ENCODE data around the gene BBOX1.
"Not testable (repeated sequence)": the region's sequence is repeated elsewhere in the genome, so short reads cannot be mapped to it uniquely, and the experiment has no call there.

BBOX1 gene, protein sequence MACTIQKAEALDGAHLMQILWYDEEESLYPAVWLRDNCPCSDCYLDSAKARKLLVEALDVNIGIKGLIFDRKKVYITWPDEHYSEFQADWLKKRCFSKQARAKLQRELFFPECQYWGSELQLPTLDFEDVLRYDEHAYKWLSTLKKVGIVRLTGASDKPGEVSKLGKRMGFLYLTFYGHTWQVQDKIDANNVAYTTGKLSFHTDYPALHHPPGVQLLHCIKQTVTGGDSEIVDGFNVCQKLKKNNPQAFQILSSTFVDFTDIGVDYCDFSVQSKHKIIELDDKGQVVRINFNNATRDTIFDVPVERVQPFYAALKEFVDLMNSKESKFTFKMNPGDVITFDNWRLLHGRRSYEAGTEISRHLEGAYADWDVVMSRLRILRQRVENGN

DNA sequence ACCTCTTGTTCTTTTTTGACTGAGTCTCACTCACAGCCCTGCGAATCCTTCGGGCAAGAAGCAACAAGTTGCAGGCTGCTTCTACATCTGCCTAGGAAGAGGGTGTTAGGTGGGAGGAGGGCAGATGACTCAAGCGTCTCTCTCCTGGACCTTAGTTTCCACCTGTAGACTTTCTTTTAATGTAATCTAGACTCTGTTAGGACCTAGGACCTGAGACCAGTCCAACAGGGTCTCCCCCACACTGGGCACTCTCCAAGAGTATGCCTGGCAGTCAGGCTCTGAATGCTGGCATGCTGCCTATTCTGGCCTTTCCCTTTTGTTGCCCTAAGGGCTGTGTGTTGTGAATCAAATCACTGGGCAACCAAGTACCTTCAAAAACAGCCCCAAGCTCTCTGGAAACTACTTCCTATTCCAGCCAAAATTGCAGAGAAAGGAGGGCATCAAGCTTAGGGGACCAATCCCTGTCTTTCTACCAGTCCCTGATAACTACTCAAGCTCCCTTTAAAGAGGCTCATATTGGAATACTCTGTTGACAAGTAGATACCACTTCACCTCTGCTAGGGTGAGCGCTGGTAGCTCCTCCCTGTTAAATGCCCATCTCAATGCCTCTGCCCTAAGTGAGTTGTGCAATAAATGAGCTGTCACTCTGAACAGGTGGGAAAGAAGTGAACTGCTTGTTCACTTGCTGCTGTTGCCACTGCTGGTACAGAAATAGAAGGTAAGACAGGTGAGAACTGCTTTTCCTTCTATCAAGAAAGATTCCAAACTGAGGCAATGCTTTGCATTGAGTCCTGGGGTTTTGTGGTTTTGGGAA, at the start of gene BBOX1:
Gene BBOX1 (plus strand): TSS at position 514 of the 814 bp plus-strand sequence. CDS start 14,616 bp downstream, outside the sequence.
- FAIRE-seq = no peak

DNA sequence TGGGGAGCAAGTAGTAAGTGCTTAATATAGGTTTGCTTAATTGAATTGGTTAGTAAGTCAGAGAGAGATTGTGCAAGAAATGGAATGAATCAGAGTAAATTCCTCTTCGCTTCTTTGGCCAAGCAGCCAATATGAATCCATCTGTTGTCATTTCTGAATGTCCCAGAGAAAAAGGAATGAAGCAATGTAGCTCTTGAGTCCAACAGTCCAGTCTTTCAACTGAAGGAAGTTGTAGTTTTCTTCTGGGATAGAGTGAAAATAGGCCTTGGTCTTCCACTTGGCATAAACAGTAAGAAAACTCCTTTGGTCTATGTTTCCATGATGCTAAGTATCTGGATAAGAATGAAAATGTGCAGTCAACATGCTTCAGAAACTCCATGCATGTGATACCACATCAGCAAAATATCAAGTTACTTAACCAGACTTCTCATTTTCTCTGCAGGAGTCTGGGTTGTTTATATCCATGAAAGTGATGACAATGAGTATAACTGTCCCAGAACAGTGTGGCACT, 48.5 kb upstream of the BBOX1 start:
- FAIRE-seq = no peak

DNA sequence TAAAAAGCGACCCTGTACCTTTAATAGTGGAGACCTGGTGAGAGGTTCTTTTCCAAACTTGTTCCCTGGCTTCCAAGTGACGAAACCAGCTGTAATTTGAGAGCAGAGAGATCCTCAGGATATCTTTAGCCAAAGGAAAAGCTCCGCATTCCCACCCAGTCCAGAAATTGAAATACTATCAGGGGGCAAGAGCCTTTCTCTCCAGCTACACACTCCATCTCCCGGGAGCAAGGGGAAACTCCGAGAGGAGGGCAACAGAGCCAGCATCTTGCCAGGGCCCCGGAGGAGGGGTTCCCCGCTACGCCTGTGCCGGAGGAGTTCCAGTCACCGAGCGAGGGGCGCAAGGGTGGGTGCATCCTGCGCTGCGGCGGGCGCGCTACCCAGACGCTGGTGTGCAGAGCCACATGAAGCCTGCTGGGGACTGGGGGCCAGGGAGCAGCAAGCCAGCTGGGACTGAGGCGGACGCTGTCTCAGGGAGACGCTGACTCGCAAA, 46.6 kb upstream of the BBOX1 start, which contains the start of gene FIBIN:
Gene FIBIN (plus strand): TSS at position 148 of the 493 bp plus-strand sequence. CDS start 415 bp downstream, outside the sequence.
- FAIRE-seq = no peak

DNA sequence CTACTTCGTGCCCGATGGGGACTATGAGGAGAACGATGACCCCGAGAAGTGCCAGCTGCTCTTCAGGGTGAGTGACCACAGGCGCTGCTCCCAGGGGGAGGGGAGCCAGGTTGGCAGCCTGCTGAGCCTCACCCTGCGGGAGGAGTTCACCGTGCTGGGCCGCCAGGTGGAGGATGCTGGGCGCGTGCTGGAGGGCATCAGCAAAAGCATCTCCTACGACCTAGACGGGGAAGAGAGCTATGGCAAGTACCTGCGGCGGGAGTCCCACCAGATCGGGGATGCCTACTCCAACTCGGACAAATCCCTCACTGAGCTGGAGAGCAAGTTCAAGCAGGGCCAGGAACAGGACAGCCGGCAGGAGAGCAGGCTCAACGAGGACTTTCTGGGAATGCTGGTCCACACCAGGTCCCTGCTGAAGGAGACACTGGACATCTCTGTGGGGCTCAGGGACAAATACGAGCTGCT, 46.0 kb upstream of the BBOX1 start:
- no peak for FAIRE-seq

DNA sequence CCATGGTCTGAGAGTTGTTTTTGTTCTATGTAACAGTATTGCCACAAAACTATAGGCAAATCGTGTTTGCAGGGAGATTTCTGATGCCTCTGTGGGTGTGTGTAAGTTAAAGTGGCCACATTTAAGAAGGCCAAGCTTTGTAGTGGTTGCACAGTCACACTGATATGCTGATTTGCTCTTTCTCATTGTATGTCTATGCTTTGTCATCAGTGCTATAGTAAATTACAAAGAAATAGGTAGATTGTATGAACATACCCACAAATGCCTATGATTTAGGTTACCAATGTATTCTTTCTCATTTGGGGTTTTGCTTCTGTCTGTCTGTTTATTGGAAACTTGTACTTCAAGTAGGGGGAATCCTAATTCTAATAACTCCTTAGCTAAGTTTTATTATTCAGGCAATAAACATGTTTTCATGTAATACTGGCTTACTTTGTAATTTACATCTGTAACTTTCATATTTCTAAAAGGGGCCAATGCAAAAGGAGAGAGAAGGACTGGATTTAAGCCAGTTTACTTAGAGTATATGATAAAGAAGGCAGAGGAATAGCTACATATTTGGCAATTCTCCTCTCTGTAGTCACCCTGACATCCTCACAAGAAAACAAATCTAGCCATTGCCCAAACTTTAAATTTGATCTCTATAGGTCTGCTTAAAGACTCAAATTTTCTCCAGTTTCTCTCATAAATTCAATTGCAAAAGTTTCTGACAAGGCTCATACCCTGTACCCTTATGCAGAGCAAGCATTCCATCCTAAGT, 44.7 kb upstream of the BBOX1 start:
- FAIRE-seq = no peak

DNA sequence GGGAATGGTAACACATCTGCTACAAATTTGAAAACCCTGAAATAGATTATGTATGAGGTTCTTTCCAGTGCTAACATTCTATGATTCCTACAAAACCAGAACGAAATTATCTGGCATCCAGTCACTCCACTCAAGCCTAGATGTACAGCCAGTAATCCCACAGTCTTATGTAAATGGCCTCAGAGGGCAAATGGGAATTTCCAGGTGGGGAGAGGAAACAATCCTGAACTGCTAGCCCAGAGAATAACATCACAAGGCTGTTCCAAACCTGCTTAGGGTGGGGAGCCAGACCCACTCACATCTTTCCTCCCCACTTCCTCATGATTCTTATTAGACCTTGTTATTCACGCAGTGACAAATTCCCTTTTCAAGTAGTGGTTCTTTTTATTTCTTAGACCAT, 43.2 kb upstream of the BBOX1 start:
- FAIRE-seq = no peak

DNA sequence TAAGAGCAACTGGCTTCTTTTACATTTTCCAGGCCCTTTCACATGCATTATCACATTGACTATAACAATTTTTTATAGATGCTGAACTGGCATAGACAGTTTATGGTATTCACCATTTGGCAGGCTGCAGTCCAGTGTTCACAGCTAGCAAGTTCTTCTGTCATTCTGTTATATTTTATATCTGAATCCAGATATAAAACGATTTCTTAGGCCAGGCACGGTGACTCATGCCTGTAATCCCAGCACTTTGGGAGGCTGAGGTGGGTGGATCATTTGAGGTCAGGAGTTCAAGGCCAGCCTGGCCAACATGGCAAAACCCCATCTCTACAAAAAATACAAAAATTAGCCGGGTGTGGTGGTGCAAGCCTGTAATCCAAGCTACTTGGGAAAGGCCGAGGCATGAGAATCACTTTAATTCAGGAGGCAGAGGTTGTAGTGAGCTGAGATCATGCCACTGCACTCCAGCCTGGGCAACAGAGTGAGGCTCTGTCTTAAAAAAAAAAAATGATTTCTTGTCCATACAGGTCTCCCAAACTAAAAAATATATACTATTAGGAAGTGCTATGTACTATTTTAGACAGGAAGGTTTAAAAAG, 39.4 kb upstream of the BBOX1 start:
- FAIRE-seq = not testable (repeated sequence)

DNA sequence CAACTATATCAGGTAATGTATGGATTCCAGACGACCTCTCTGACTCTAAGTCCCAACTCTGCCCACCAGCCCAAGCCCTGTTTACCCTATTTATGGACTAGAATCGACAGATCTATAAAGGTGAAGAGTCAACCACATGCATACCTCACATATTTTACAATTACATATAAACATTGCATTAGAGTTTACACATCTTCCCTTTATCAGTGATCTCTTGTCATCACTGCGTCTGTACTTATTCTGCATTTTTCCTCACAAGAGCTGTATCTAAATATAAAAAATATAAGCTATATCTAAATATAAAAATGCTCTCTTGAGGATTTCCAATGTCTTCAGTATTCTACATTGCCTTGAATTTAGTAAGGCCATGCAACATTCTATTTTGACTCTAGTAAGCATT, 38.2 kb upstream of the BBOX1 start:
- no peak for FAIRE-seq

DNA sequence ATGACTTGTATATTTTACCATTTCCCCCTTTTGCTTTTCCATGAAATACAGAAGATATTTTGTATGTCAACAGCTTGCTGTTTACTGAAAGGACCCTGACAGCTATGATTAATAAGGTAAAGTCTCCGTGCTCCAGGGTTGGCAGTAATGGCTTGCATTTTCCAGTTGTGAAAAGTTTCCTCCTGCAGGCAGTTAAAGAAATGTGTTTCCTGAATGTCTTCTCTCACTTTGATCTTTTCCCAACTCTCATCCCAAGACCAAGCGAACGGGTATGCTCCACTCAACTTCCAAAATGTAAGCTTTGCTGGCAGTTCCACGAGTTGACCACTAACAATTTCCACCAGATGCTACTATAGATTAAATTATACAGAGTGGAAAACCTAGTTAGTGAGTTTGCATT, 37.8 kb upstream of the BBOX1 start:
- FAIRE-seq = no peak

DNA sequence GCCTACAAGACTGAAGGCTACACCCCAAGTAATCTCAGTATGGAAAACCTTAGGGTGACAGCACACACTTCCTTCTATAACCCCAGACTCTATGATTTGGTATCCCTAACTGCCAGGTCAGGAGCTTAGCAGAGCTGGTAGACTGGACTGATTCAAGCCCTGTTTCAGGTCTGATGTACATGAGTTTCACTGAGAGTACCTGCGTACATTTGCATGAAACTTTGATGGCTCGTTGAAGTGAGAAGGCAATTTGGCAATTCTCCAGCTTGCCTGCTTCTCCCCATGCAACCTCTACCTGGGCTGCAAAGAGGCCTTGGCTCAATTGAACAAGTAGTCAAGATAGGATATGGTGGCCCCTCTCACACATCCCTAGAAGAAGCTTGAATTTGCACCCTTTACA, 36.5 kb upstream of the BBOX1 start:
- no peak for FAIRE-seq

DNA sequence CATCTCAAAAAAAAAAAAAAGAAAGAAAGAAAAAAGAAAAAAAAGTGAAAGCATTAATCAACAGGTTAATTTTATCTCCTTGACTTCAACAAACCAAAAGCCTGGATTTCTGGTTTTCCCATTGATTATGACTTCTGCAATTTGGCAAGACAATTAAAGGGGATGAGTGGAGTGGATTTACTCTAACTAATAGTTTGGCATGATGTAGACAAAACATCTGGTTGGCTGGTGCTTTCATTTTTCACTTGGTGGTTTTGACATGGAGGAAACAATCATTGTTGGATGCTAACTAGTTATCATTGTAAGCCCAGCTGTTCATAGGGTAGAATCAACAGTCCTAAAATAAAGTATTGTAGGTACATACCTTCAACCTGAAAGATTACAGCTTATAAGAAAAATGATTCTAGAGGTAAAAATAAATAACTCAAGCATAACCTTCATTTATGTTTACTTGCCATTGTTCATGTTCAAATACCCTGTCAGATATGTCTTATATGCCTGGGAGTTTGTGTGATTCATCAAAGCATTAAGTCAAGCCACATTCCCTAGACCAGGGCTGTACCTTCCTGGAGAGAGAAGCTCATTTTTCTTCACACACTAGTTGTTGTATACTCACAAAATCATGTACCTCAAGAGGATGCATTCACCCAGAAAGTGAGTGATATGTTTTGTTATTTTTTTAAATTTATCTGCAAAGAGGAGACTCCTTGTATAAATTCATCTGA, 31.6 kb upstream of the BBOX1 start:
- no peak for FAIRE-seq

DNA sequence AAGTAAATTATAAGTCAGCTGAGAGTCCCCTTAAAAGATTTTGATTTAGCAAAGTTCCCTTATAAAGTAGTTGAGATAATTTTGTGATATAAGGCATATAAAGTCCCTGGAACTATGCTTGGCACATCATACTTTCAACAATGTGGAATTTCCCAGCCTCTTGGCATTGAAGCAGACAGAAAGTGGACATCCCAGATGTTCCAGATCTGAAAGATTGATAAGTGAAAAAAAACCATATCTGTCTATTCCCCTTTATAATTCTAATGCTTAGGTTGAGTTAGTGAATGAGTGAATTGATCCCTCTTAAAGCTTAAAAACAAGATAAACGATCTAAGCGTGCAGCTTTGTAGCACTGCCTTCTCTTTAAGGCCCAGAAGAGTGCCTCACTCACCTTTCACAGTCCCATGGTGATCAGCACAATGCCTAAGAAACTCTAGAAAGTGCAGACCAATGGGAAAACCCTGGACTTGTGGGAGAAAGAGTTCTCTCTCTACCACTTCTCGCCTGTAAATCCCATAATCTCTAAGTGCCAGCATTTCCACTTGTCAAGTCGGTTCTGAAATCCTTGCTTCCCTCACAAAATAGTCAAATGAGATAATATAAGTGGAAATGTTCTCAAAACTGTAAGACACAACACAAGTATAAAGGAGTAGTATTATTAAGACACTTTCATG, 28.9 kb upstream of the BBOX1 start:
- FAIRE-seq = no peak

DNA sequence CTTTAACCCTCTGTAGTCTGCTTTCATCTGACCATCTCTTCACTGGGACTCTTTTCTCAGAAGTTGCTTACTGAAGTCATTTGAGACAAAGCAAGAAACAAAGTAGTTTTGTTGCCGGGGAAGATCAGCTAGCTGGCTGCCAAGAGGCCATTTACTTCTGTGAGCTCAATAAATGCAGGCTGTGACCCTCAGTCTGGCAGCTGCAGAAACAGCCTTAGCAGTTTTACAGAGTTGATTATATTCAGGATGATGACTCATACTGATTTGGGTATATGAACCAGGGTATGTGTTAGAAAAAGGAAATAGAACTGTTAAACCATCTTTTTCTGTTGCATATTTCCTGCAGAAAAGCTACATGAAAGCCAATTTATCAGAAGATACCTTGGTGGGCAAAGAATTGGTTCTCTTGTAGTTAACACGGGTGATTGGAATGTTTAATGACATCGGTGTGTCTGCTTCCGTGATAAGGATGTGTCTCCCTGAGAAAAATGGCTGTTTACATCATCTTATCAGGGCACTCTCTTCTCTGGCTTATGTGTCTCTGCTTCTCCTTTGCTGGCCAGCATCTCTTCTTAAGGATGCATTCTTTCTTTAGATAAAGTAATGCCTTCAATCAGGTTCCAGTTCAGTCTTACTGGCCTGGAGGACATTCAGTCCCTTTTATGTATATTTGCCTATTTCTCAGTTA, 28.2 kb upstream of the BBOX1 start:
- FAIRE-seq = no peak

DNA sequence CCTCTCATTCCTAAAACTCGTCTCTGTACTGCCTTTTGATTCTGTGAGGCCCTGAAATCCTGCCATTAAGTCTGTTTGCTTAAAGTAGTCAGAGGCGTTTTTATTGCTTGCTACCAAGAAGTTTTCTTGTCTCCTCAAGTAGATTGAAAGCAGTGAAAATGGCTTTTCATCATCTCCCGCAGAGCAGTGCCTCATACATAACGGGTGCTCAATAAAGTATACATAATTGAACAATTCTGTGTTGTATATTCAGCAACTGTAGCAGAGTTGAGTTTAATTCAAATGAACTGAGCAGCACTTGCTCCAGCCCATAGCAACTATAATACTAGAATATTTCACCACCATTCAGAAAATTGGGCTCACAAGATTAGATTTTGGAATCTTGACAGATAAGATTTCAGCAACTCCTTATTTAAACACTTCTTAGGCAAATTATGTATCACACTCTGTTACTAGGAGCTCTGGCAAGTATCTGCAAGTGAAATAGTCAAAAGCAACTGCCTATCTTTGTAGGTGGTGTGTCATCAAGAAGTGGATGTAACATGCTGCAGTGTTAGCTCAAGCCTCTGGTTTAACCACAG, 26.7 kb upstream of the BBOX1 start:
- FAIRE-seq = no peak

DNA sequence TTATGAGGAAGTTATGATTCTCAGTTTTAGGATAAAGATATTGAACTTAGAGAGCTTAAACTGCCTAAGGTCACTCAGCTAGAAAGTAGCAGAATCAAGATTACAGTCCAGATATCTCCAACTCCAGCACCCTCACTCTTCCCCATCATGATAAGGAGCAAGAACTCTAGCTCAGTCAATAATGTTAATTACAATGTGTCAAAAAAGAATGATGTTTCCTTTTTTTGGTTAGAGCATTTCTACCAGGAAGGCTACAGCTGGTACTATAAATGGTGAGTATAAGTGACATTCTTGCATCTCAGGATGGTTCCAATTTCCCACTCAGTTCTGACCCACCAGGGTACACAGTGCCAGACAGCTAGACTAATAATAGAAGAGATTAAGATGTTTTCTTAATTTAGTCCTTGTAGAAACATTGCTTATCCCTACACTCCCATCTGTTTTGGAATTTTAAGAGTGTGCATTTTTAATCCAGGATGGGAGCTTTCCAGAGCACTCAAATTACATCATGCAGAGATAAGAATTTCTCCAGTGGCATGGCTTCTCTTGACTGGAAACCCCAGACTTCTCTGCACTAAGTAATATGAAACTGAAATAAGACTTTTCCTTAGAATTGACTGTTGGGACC, 21.6 kb upstream of the BBOX1 start:
- FAIRE-seq = no peak

DNA sequence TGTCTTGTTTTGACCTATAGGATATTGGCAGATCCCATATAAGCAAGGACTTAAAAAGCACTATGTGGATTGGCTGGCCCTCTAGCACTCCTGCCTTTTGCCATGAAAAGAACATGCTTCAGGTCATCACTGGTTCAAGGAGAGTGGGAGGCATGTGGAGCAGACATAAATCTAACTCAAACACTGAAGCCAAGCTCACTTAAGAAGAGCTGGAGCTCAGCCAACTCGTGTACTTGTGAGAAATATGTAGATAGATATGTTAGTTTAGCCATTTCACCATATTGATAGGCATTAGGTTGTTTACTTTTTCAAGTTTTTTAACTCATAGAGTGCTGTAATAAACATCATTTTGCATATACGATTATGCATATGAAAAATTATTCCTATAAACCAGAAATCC, 19.9 kb upstream of the BBOX1 start:
- FAIRE-seq = no peak

DNA sequence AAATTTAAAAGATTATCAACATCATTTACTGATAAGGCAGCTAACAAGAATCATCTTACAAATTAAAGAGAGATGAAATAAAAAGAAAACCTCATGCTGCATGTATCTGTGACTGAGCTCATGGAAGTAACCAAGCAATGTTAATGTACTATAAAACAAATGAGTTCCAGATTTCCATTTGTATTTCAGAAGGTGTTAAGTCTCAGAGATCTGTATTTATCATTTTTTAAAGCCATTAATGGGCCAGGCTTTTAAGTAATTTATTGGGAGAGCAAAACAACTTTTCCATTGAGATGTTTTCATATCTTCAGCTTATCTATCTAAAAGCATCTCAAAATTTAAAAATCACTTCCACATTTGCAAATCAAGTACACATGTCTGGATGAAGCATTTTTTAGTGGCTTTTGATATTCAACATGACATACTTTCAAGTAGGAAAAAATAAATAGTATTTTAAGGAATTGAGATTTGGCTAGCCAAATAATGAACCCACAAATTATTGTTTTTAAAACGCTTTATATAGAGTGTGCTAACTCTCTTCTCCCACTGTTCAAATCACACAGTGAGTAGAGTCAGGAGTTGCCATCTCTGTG, 17.9 kb upstream of the BBOX1 start:
- no peak for FAIRE-seq

DNA sequence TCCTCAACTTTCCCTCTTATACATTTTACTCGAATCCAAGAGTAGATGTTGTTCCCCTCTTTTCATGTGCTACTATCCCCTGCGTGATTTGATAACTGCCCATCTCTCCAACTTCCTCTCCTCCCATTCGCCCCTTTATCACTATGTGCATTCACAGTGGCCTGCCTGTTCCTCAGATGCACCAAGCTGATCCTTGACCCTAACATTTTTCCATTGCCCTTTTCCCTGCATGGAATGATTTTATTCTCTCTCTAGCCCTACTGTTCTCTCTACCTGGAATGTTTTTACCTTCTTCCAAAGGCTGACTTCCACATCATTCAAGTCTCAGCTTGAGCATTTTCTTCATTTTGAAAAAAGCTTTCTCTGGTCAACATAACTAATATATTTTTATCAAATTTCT, 15.8 kb upstream of the BBOX1 start:
- FAIRE-seq = no peak

DNA sequence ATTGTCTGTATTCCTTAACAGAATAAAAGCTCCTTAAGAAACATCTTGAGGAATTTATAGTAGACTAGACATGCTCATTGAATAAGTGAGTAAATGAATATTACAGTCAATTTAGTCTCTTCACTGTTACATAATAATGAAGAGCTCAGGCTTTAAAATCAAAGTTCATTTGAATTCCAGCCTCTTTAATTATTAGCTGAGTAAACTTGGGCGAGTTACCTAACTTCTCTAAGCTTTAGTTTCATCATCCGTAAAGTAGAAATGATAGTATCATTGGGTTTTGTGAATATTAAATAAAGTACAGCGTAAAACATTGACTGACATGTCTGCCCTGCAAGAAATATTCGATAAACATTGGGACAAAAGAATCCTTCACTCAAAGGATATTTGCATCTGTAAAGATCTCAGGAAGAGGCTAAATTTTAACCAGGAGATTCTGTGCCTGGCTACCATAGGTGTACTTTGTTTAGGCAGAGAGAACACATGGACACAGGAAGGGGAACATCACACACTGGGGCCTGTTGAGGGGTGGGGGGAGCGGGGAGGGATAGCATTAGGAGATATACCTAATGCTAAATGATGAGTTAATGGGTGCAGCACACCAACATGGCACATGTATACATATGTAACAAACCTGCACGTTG, 15.2 kb upstream of the BBOX1 start:
- FAIRE-seq = no peak
